WTC11 (cell line): ENCODE results near the gene CTRB1. TPM values are rescaled to one million over a fixed set of nuclear protein-coding genes. Genes with fewer than 3 reads are reported as not detected.

Experiments used
- total RNA-seq: library from RNA; stranded (reverse); gene quantifications from 3 replicates; pipeline ENCODE4 v1.2.3, GENCODE V29; 2021

Gene CTRB1
- total RNA-seq, 1 experiment from 2014 or later, result 3.9 TPM

Other genes starting within 250 kb of the CTRB1 start
- gene WDR59, start 233.9 kb upstream of the CTRB1 start, total RNA-seq, result 100 to 111 TPM (median 102 TPM) in 3 replicates
- 44.3 to 47.6 TPM (median 46.5 TPM) in 3 replicates for gene ZNRF1, start 220.0 kb upstream of the CTRB1 start, total RNA-seq
- 12.3 to 12.6 TPM (median 12.3 TPM) in 3 replicates for gene LDHD, start 102.2 kb upstream of the CTRB1 start, total RNA-seq
- gene ZFP1, start 70.5 kb upstream of the CTRB1 start, total RNA-seq, result 9.7 to 11.7 TPM (median 10.3 TPM) in 3 replicates
- 5.8 to 11.8 TPM (median 6.8 TPM) in 3 replicates for gene CTRB2, start 11.8 kb upstream of the CTRB1 start, total RNA-seq
- gene BCAR1, start 32.6 kb downstream of the CTRB1 start, total RNA-seq, result 87.3 to 95.6 TPM (median 88.6 TPM) in 3 replicates
- 79.2 to 102 TPM (median 98.0 TPM) in 3 replicates for gene CFDP1, start 214.5 kb downstream of the CTRB1 start, total RNA-seq
- gene TMEM170A, start 245.7 kb downstream of the CTRB1 start, total RNA-seq, result 45.6 to 53.4 TPM (median 52.0 TPM) in 3 replicates